Muscle of back (tissue), 13 donors: ENCODE measurements around the gene ROR1. TPM values are rescaled to one million over a fixed set of nuclear protein-coding genes. Genes with fewer than 3 reads are reported as not detected.

Experiments used
- DNase-seq, 3 donors: peaks; one replicate each; pipeline versions ENCODE4 v3.0.0 to v3.0.0-alpha.2; 2013
- long read RNA-seq, 9 donors: transcript quantifications; one replicate each; lab custom pipeline, GENCODE V29; 2026
- polyA plus RNA-seq, 10 donors: library from polyadenylated mRNA; unstranded; fragments of 120-200 nt; gene quantifications; one replicate each; pipeline ENCODE4 v1.2.1, GENCODE V29; 2013; ENCODE audit not compliant: insufficient read length in 10 of 10

Gene ROR1
- 10 to 100 TPM; 10.4 to 26.5 (median 14.0) TPM for polyA plus RNA-seq
- long read RNA-seq, donor 1, full-length matches to known transcripts = 4 of 4 reads
- long read RNA-seq, donor 1, partial matches to known transcripts = 0 of 4 reads
- long read RNA-seq, donor 1, other reads (novel, unspliced or antisense) = 0 of 4 reads
- long read RNA-seq, donor 2, full-length matches to known transcripts = 1 of 1 reads
- long read RNA-seq, donor 2, partial matches to known transcripts = 0 of 1 reads
- long read RNA-seq, donor 2, other reads (novel, unspliced or antisense) = 0 of 1 reads
- long read RNA-seq, donor 3 = 0 reads
- long read RNA-seq, donor 4, full-length matches to known transcripts = 1 of 1 reads
- long read RNA-seq, donor 4, partial matches to known transcripts = 0 of 1 reads
- long read RNA-seq, donor 4, other reads (novel, unspliced or antisense) = 0 of 1 reads
- long read RNA-seq, donor 5, full-length matches to known transcripts = 4 of 4 reads
- long read RNA-seq, donor 5, partial matches to known transcripts = 0 of 4 reads
- long read RNA-seq, donor 5, other reads (novel, unspliced or antisense) = 0 of 4 reads
- long read RNA-seq, donor 6, full-length matches to known transcripts = 4 of 4 reads
- long read RNA-seq, donor 6, partial matches to known transcripts = 0 of 4 reads
- long read RNA-seq, donor 6, other reads (novel, unspliced or antisense) = 0 of 4 reads
- long read RNA-seq, donor 7, full-length matches to known transcripts = 3 of 3 reads
- long read RNA-seq, donor 7, partial matches to known transcripts = 0 of 3 reads
- long read RNA-seq, donor 7, other reads (novel, unspliced or antisense) = 0 of 3 reads
- long read RNA-seq, donor 8, full-length matches to known transcripts = 3 of 3 reads
- long read RNA-seq, donor 8, partial matches to known transcripts = 0 of 3 reads
- long read RNA-seq, donor 8, other reads (novel, unspliced or antisense) = 0 of 3 reads
- long read RNA-seq, donor 9, full-length matches to known transcripts = 1 of 1 reads
- long read RNA-seq, donor 9, partial matches to known transcripts = 0 of 1 reads
- long read RNA-seq, donor 9, other reads (novel, unspliced or antisense) = 0 of 1 reads

- peak; percentile 78 to 96 (median 87) for DNase-seq
These were observed at the start of gene ROR1 for GRCh38 chr1:63773815-63774616. ROR1 (plus strand) TSS chr1:63774017.

- no peak for DNase-seq
These were observed 49.4 kb upstream of the ROR1 start for GRCh38 chr1:63724375-63724899.

GRCh38 chr1:63728611-63729226 is 45.1 kb upstream of the ROR1 start:
- DNase-seq = no peak

- no peak for DNase-seq
These were observed 44.6 kb upstream of the ROR1 start for GRCh38 chr1:63729227-63729620.

- DNase-seq = peak in 1 of 3 donors; percentile 39
These were observed 43.6 kb upstream of the ROR1 start for GRCh38 chr1:63730211-63730610.

- peak in 2 of 3 donors; percentile 83 to 85 for DNase-seq
These were observed 42.4 kb upstream of the ROR1 start for GRCh38 chr1:63731117-63732043.

GRCh38 chr1:63732666-63733065 is 41.2 kb upstream of the ROR1 start:
- peak in 1 of 3 donors; percentile 41 for DNase-seq

- DNase-seq = no peak
These were observed 35.0 kb upstream of the ROR1 start for GRCh38 chr1:63738772-63739171.

- DNase-seq = no peak
These were observed 34.4 kb upstream of the ROR1 start for GRCh38 chr1:63739452-63739851.

- DNase-seq = no peak
These were observed 33.4 kb upstream of the ROR1 start for GRCh38 chr1:63740432-63740831.

- DNase-seq = no peak
These were observed 31.3 kb upstream of the ROR1 start for GRCh38 chr1:63742526-63742925.

- peak in 2 of 3 donors; percentile 68 to 85 for DNase-seq
These were observed 30.0 kb upstream of the ROR1 start for GRCh38 chr1:63743781-63744180.

GRCh38 chr1:63746129-63746864 is 27.5 kb upstream of the ROR1 start:
- peak; percentile 58 to 80 (median 79) for DNase-seq

GRCh38 chr1:63747445-63747844 is 26.4 kb upstream of the ROR1 start:
- DNase-seq = peak; percentile 77 to 95 (median 89)

- DNase-seq = peak in 1 of 3 donors; percentile 63
These were observed 25.7 kb upstream of the ROR1 start for GRCh38 chr1:63748046-63748580.

- DNase-seq = peak in 1 of 3 donors; percentile 54
These were observed 25.2 kb upstream of the ROR1 start for GRCh38 chr1:63748641-63749040.

GRCh38 chr1:63750721-63751120 is 23.1 kb upstream of the ROR1 start:
- peak in 1 of 3 donors; percentile 39 for DNase-seq

GRCh38 chr1:63752176-63752575 is 21.6 kb upstream of the ROR1 start:
- no peak for DNase-seq
